H1 (cell line): ENCODE results near the gene ACBD6. TPM values are rescaled to one million over a fixed set of nuclear protein-coding genes. Genes with fewer than 3 reads are reported as not detected.
A peak's percentile ranks its signal among the peaks of the same experiment; 100 is the strongest.

Experiments used
- CTCF ChIA-PET: fragments of 300-600 bp; sonication (Branson Sonifier 250); formaldehyde crosslinking; loops from one replicate; lab custom pipeline; 2021; ENCODE audit not compliant: partially characterized antibody; lab: Charles Lee
- POLR2A ChIA-PET: fragments of 300-600 bp; sonication (Branson Sonifier 250); formaldehyde crosslinking; loops from one replicate; lab custom pipeline; 2021; ENCODE audit warnings: inconsistent platforms; ENCODE audit not compliant: partially characterized antibody; lab: Charles Lee
- DNase-seq, 2 experiments: peaks; one replicate each; pipeline versions ENCODE4 v3.0.0 to v3.0.0-alpha.2; 2010 to 2022; ENCODE audit warnings: low spot score in 2 of 2, low read depth in 1 of 2, mixed read lengths in 1 of 2
- FAIRE-seq: peaks from 2 replicates; lab custom pipeline; 2011; peaks lifted over from hg19 to GRCh38; lab: Jason Lieb, UNC
- H2AFZ ChIP-seq: 2 replicates; pipeline ENCODE4 v1.8.1; 2012; ENCODE audit warnings: low read length, inconsistent platforms
- H2AK5ac ChIP-seq: 2 replicates; pipeline ENCODE4 v1.6.1; 2013; ENCODE audit warnings: low read depth, low read length
- H2BK120ac ChIP-seq: replicated peaks from 2 replicates; pipeline ENCODE3; 2013; ENCODE audit warnings: low read depth, low read length, inconsistent platforms
- H2BK12ac ChIP-seq: 2 replicates; pipeline ENCODE4 v1.6.1; 2013; ENCODE audit warnings: low read depth, low read length
- H2BK15ac ChIP-seq: 2 replicates; pipeline ENCODE4 v1.6.1; 2013; ENCODE audit warnings: low read length
- H2BK20ac ChIP-seq: 2 replicates; pipeline ENCODE4 v1.6.1; 2013; ENCODE audit warnings: low read length
- H2BK5ac ChIP-seq: 2 replicates; pipeline ENCODE4 v1.6.1; 2013; ENCODE audit warnings: low read depth, low read length
- H3K14ac ChIP-seq: 2 replicates; pipeline ENCODE4 v1.6.1; 2013; ENCODE audit warnings: inconsistent platforms; ENCODE audit not compliant: insufficient read length
- H3K18ac ChIP-seq: 2 replicates; pipeline ENCODE4 v1.6.1; 2013; ENCODE audit warnings: low read length; ENCODE audit errors: extremely low read depth
- H3K23ac ChIP-seq: 2 replicates; pipeline ENCODE4 v1.6.1; 2013; ENCODE audit warnings: inconsistent platforms; ENCODE audit not compliant: insufficient read length
- H3K23me2 ChIP-seq: 2 replicates; pipeline ENCODE4 v1.6.1; 2013; ENCODE audit warnings: low read depth, low read length
- H3K27ac ChIP-seq: 2 replicates; pipeline ENCODE4 v1.6.1; 2011; ENCODE audit warnings: low read depth, low read length, inconsistent platforms
- H3K27me3 ChIP-seq, 4 experiments: replicated peaks in 1 of 4; 1 replicate in 1 of 4; 2 replicates in 3 of 4; pipeline versions ENCODE4 v1.6.1 to v1.8.1; 2011 to 2013; ENCODE audit warnings: low read length in 3 of 4, mild to moderate bottlenecking in 3 of 4, inconsistent platforms in 2 of 4, mixed read lengths in 2 of 4, moderate library complexity in 1 of 4; ENCODE audit not compliant: control insufficient read depth in 3 of 4, insufficient read depth in 3 of 4; ENCODE audit errors: extremely low read depth in 1 of 4
- H3K36me3 ChIP-seq, 4 experiments: 2 replicates each; pipeline versions ENCODE4 v1.6.1 to v1.8.1; 2011 to 2013; ENCODE audit warnings: mild to moderate bottlenecking in 4 of 4, low read length in 3 of 4, moderate library complexity in 2 of 4, control low read depth in 1 of 4, inconsistent platforms in 1 of 4; ENCODE audit not compliant: insufficient read depth in 4 of 4, control insufficient read depth in 2 of 4
- H3K4ac ChIP-seq: replicated peaks from 2 replicates; pipeline ENCODE3; 2013; ENCODE audit warnings: low read length, low read depth, mixed read lengths, inconsistent platforms; ENCODE audit not compliant: insufficient read length
- H3K4me1 ChIP-seq, 4 experiments: replicated peaks in 1 of 4; 1 replicate in 1 of 4; 2 replicates in 3 of 4; pipeline versions ENCODE4 v1.6.1 to v1.8.1; 2011 to 2013; ENCODE audit warnings: low read length in 3 of 4, inconsistent platforms in 2 of 4, mixed read lengths in 1 of 4; ENCODE audit not compliant: insufficient read depth in 4 of 4, control insufficient read depth in 3 of 4
- H3K4me2 ChIP-seq, 2 experiments: 2 replicates each; pipeline versions ENCODE4 v1.6.1 to v1.8.1; 2011 to 2013; ENCODE audit warnings: low read depth in 2 of 2, low read length in 2 of 2, control low read depth in 1 of 2, inconsistent platforms in 1 of 2, mild to moderate bottlenecking in 1 of 2; ENCODE audit not compliant: insufficient read depth in 1 of 2
- H3K4me3 ChIP-seq, 4 experiments: fragments of 200-600, 300-600 bp in 1 of 4; sonication (generic), shearing (Covaris generic), sonication (Bioruptor Twin) in 1 of 4; 2 replicates each; pipeline versions ENCODE4 v1.5.1 to v1.8.1; 2011 to 2016; ENCODE audit warnings: low read length in 4 of 4, low read depth in 3 of 4, control low read depth in 2 of 4, inconsistent platforms in 2 of 4, mild to moderate bottlenecking in 2 of 4, mixed read lengths in 1 of 4, moderate library complexity in 1 of 4; ENCODE audit not compliant: insufficient read depth in 2 of 4; ENCODE audit errors: extremely low read depth in 1 of 4
- H3K56ac ChIP-seq: replicated peaks from 2 replicates; pipeline ENCODE3; 2013; ENCODE audit warnings: low read depth, mild to moderate bottlenecking, mixed read lengths, low read length, inconsistent platforms; ENCODE audit not compliant: insufficient read length
- H3K79me1 ChIP-seq: 2 replicates; pipeline ENCODE4 v1.6.1; 2013; ENCODE audit warnings: low read depth, low read length, control low read depth
- H3K79me2 ChIP-seq, 2 experiments: 2 replicates each; pipeline versions ENCODE4 v1.6.1 to v1.8.1; 2012 to 2013; ENCODE audit warnings: low read length in 2 of 2, mild to moderate bottlenecking in 2 of 2, inconsistent platforms in 1 of 2; ENCODE audit not compliant: insufficient read depth in 2 of 2, control insufficient read depth in 1 of 2
- H3K9ac ChIP-seq, 4 experiments: replicated peaks in 1 of 4; 1 replicate in 1 of 4; 2 replicates in 3 of 4; pipeline versions ENCODE4 v1.6.1 to v1.8.1; 2011 to 2013; ENCODE audit warnings: low read depth in 3 of 4, low read length in 3 of 4, control low read depth in 2 of 4, mild to moderate bottlenecking in 2 of 4, moderate library complexity in 2 of 4, inconsistent platforms in 1 of 4; ENCODE audit errors: extremely low read depth in 1 of 4
- H3K9me3 ChIP-seq, 2 experiments: 2 replicates each; pipeline versions ENCODE4 v1.6.1 to v1.8.1; 2012 to 2013; ENCODE audit warnings: mild to moderate bottlenecking in 2 of 2, moderate library complexity in 2 of 2, control low read depth in 1 of 2, inconsistent platforms in 1 of 2, low read depth in 1 of 2, low read length in 1 of 2, mixed read lengths in 1 of 2; ENCODE audit not compliant: insufficient read depth in 2 of 2
- H4K20me1 ChIP-seq, 2 experiments: replicated peaks in 1 of 2; 2 replicates each; pipeline versions ENCODE3 to v1.8.1; 2011 to 2013; ENCODE audit warnings: inconsistent platforms in 2 of 2, low read length in 2 of 2, mild to moderate bottlenecking in 1 of 2; ENCODE audit not compliant: insufficient read depth in 2 of 2, control insufficient read depth in 1 of 2
- H4K5ac ChIP-seq: 2 replicates; pipeline ENCODE4 v1.6.1; 2013; ENCODE audit warnings: low read length, low read depth, mixed read lengths, inconsistent platforms; ENCODE audit not compliant: insufficient read length
- H4K8ac ChIP-seq: 2 replicates; pipeline ENCODE4 v1.8.0; 2013; ENCODE audit warnings: mild to moderate bottlenecking, moderate library complexity, low read length, inconsistent platforms; ENCODE audit not compliant: insufficient read depth; ENCODE audit errors: extremely low read depth
- H4K91ac ChIP-seq: replicated peaks from 2 replicates; pipeline ENCODE3; 2013; ENCODE audit warnings: low read length, mixed read lengths, inconsistent platforms; ENCODE audit not compliant: insufficient read length
- CTCF ChIP-seq, 3 experiments: IDR thresholded peaks; 1 replicate in 2 of 3; 2 replicates in 1 of 3; pipeline versions ENCODE4 v1.5.1 to v1.6.1; 2011; ENCODE audit warnings: low read length in 3 of 3, mild to moderate bottlenecking in 3 of 3, inconsistent platforms in 2 of 3, low read depth in 1 of 3, moderate library complexity in 1 of 3; ENCODE audit not compliant: insufficient read depth in 1 of 3; ENCODE audit errors: control extremely low read depth in 1 of 3
- KDM4A ChIP-seq: IDR thresholded peaks from one replicate; pipeline ENCODE4 v1.7.1; 2012; ENCODE audit warnings: low read depth, mild to moderate bottlenecking, moderate library complexity, low read length, inconsistent platforms; ENCODE audit not compliant: severe bottlenecking
- RAD21 ChIP-seq, 2 experiments: IDR thresholded peaks in 1 of 2; conservative IDR thresholded peaks in 1 of 2; 2 replicates each; pipeline ENCODE4 v1.6.1; 2011; ENCODE audit warnings: low read depth in 2 of 2, low read length in 2 of 2, improper control_type of control experiment in 1 of 2, inconsistent platforms in 1 of 2, mild to moderate bottlenecking in 1 of 2, moderate library complexity in 1 of 2
- YY1 ChIP-seq: IDR thresholded peaks from 2 replicates; pipeline ENCODE4 v1.6.1; 2011; ENCODE audit warnings: low read depth, mild to moderate bottlenecking, low read length
- WGBS, 2 experiments: shearing (Covaris generic) in 1 of 2; methylation state at CpG; one replicate each; pipeline versions ENCODE4 v1.1.6 to v1.1.7; 2013 to 2015; ENCODE audit warnings: low lambda C conversion rate in 2 of 2, mixed read lengths in 2 of 2, inconsistent platforms in 1 of 2, low coverage in 1 of 2, missing lambda C conversion rate in 1 of 2; ENCODE audit not compliant: insufficient replicate concordance in 2 of 2, insufficient coverage in 1 of 2, insufficient read length in 1 of 2; ENCODE audit errors: extremely low coverage in 1 of 2, missing lambda C conversion rate in 1 of 2; 5-methylcytosine and 5-hydroxymethylcytosine counted together
- polyA plus RNA-seq, 7 experiments: library from polyadenylated mRNA; depleted of rRNA in 3 of 7; stranded (reverse) in 5 of 7; unstranded in 2 of 7; fragments of >200 nt in 5 of 7; fragments of 200-250 nt in 2 of 7; gene quantifications; 1 replicate in 5 of 7; 2 replicates in 1 of 7; 4 replicates in 1 of 7; pipeline versions ENCODE4 v1.2.1 to v1.2.3, GENCODE V29; 2011 to 2013; ENCODE audit warnings: missing spikeins in 2 of 7, mixed read lengths in 2 of 7
- total RNA-seq: library from RNA; stranded (reverse); fragmentation: NEBNext Ultra II Directional; extraction: Animal tissue kit (Norgen Biotek cat#: 25700); gene quantifications from 2 replicates; pipeline ENCODE4 v1.2.1, GENCODE V29; 2021

The ACBD6 gene
- total and polyA plus RNA-seq, 2 of the 8 experiments (the other 6 are each of a cell fraction or from before 2014, with no cell fraction given): 52.0 to 67.7 TPM

DNA sequence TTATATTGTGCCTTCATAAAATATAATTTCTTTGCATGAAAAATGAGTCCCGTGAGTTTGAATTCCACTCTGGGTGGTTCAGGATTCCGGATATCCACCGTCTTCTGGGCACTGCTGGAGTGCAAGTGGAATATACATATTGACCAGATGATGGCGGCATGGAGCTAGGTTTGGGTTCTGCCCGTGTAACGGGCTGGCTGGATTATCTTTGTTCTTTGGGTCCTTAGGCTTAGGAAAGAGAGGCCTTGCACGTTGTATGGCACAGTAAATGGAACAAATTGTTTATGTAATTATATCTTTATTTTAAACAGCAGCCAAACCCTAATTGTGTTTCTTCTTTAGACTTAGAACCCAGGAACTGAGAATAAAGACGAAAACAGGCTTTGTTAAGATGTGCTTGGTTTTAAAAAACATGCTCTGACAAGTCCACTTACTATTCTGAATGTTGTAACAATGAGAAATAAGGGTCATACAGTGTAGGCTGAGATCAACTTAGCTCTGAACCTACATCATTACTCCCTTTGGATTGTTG, 13.5 kb upstream of the ACBD6 start:
- peak; percentile 91 for FAIRE-seq
- peak overlapping the region; percentile 89 for H2AFZ ChIP-seq
- no peaks in the 10 kb centered on the region for H3K79me1 ChIP-seq
- CTCF ChIA-PET: interaction anchor here (0.7 to 4.6 kb wide), 34 partner anchors 8 to 647 kb away, joined by 3 to 47 read pairs (median 4); no protein-coding TSS in a partner anchor
- WGBS, 2 experiments: 25% methylated on average over 8 of the region's 8 CpGs; no CpG with 5 or more reads in 1 of the 2 experiments
- no peak overlapping the region for H3K4ac ChIP-seq
- H3K79me2 ChIP-seq: no peaks in the 10 kb centered on the region
- no peak overlapping the region for H3K4me3 ChIP-seq
- POLR2A ChIA-PET: interaction anchor here (0.6 to 3.0 kb wide), 5 partner anchors 10 to 357 kb away, joined by 3 to 14 read pairs (median 5); partner anchors contain the start of gene ACBD6
- H4K20me1 ChIP-seq: no peaks in the 10 kb centered on the region
- DNase-seq: peak; percentile 39 to 63
- H3K36me3 ChIP-seq: no peaks in the 10 kb centered on the region
- no peak overlapping the region for H2BK12ac ChIP-seq
- H3K4me2 ChIP-seq: no peak overlapping the region
- no peak overlapping the region for H2AK5ac ChIP-seq
- peaks cover 0 to 3% (median 0%) of the 10 kb centered on the region in 4 experiments; a peak in 2 of 7 replicates for H3K4me1 ChIP-seq
- H3K9ac ChIP-seq: no peak overlapping the region
- no peaks in the 10 kb centered on the region for H3K23me2 ChIP-seq
- no peak overlapping the region for H3K18ac ChIP-seq
- TF ChIP-seq CTCF (IDR thresholded peaks at IDR 0.05; ENCODE audit: control extremely low read depth in 1 of 3, insufficient read depth in 1 of 3, low read depth in 1 of 3, low read length in 3 of 3) (peak; percentile 70 to 87 (median 84)), RAD21 (IDR thresholded peaks at IDR 0.05 in 1 of 2, conservative IDR thresholded peaks at IDR 0.05 in 1 of 2; ENCODE audit: low read depth in 2 of 2, low read length in 2 of 2) (peak; percentile 96 to 98), KDM4A (no peak), YY1 (peak; percentile 41; the same call in 1 of the 2 replicates)
- H3K27ac ChIP-seq: no peak overlapping the region
- H2BK120ac ChIP-seq: no peak overlapping the region
- no peak overlapping the region for H3K23ac ChIP-seq
- no peak overlapping the region for H3K56ac ChIP-seq
- H3K14ac ChIP-seq: no peak overlapping the region
- H4K8ac ChIP-seq: no peak overlapping the region
- no peaks in the 10 kb centered on the region for H3K27me3 ChIP-seq
- no peak overlapping the region for H4K91ac ChIP-seq
- no peak overlapping the region for H2BK5ac ChIP-seq
- H2BK15ac ChIP-seq: no peak overlapping the region
- H2BK20ac ChIP-seq: no peak overlapping the region
- H4K5ac ChIP-seq: no peak overlapping the region
- no peaks in the 10 kb centered on the region for H3K9me3 ChIP-seq
